ENCODE data around the gene MAGI3.
"Not testable (repeated sequence)": the region's sequence is repeated elsewhere in the genome, so short reads cannot be mapped to it uniquely, and the experiment has no call there.

Gene MAGI3

DNA sequence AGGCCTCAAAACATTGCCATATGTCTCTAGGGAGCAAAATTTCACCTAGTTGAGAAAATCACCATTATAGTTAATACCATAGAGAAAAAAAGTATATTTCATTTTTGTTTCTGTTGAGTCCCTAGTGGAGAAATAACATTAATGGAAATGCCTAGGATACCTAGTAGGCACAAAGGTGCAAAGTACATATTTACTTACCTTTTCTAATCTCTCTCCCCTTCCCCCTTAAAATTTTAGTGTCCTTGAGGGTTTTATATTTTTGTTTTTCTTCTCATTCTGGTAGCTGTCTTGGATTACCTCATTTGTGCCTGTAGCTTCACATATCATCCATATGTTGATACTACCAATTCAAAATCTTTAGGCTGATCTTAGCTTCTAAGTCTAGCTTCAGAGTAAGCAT lies 127.0 kb downstream of the MAGI3 start:
- no peak for DNase-seq (ENCODE audit: low read depth)

DNA sequence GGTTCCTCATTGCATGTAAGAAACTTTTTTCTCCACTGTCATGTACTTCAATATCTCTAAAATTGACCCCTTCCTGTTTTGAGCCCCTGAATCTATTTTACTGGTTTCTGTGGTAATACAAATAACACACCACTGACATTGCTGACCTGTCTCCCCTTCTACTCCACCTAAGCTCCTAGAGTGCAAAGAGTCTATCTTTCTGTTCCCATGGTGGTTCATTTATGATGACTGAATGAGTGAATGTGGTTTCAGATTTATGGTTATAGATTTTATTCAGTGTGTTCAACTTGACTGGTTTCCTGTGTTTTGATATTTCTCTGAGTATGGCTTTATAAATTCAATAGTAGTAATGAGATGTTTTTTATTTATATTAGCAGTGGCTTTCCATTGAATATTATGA lies 127.7 kb downstream of the MAGI3 start:
- DNase-seq (ENCODE audit: low read depth), result no peak

DNA sequence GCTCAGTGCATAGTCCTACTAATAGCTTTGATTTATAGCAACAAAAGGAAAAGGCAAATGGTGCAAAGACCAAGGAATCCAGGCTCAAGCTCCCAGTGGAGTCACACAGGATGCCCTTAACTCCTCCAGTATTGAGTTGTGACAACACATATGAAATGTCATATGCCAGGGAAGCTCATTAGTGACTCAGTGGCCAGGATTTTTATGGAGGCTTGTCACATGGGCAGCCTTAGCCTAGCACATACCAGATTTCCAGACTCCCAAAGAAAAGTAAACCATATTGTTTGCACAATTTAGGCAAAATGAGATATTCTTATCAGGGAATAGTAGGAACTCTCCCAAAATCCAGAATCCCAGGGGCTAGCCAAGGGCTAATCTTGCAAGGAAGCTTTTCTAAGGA lies 129.2 kb downstream of the MAGI3 start:
- peak; percentile 79 for DNase-seq (ENCODE audit: low read depth)

DNA sequence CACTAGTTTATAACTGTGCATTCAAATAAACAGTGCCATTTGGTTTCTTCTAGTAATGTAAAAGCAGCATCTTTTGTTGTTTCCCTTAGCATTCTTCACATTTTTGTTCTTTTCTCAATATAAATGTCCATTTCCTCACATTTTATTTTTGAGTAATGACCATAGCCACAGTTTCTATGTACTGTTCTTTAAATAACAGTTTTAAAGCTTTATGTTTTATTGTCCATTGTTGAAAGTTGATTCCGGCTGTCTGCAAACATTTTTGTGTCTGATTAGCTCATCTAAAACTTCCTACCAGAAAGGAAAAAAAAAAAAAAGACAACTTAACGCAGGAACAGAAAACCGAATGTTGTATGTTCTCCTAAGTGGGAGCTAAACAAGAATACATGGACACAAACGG lies 139.7 kb downstream of the MAGI3 start:
- DNase-seq (ENCODE audit: low read depth), result peak; percentile 57

DNA sequence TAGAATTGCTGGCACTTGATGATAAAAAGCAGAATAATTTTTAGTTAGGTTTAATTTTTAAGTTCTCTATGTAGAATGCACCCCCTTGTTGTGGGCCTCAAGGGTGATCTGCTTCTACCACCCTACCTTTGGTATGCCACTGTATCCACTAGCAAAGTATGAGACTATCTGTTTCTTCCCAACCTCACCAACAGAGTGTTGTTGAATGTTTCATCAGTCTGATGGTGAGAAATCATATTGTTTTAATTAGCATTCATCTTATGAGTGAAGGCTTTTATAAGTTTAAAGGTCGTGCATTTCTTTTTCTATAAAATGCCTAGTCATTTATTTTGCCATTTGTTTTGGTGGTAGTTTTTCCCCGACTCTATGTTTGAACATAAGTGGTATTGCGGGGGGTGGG lies 141.0 kb downstream of the MAGI3 start:
- DNase-seq (ENCODE audit: low read depth), result peak; percentile 32

DNA sequence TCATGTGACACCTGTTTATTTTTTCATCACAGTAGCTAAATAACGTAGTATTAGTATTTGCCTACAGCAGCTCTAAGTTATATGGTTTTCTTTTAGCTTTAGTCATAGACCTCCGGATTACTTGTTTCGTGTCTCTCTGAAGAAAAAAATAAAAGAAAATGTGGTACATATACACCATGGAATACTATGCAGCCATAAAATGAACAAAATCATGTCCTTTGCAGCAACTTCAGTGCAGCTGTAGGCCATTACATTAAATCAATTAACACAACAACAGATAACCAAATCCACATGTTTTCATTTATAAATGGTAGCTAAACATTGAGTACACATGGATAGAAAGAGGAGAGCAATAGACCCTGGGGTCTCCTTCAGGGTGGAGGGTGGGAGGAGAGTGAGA lies 142.7 kb downstream of the MAGI3 start:
- DNase-seq (ENCODE audit: low read depth), result no peak

DNA sequence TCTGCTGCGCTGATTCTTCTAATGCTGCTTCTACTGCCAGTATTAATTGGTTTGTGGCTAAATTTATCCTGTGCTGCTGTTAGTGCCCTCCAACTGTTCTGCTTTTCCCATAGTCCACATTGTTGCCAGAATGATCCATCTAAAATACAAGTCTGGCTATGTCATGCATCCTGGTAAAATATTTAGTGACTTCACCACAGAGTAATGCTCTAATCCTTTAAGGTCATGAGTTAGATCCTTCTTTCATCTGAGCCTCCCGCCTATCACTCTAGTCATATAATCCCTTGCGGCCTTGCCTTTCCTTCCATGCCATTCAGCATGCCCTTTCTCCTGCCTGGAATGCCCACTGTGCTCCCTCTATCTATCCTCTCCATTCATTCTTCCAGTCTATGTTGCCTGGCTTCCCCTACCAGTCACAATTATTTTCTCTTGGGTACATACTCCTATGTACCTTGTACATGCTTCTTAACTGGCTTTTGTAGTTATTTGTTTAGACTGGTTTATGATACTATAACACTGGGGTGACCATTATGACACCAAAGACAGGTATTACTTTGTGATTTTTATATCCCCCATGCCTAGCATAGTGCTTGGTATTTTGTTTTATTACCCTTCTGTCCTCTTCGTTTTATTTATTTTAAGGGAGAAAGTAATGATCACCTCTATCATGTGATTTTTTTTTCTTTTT lies 144.0 kb downstream of the MAGI3 start:
- peak; percentile 92 for DNase-seq (ENCODE audit: low read depth)

DNA sequence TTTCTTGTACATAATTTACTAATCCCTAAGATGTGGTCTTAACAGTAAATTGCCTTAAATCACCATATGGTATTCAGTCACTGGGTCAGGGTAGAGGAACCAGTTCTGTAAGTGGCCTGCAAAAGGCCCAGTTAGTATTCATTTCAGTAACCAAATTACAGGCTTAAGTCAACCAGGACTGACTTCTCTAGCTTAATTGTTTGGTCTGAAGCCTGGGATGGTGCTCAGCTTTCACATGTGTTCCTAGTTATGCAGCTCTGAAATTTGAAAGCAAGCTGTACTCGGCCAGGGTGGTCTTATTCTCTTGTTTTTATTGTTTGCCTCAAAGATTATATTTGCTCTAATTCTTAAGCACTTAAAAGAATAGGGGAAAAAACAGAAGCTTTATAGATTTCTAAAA lies 144.6 kb downstream of the MAGI3 start:
- DNase-seq (ENCODE audit: low read depth), result peak; percentile 49

DNA sequence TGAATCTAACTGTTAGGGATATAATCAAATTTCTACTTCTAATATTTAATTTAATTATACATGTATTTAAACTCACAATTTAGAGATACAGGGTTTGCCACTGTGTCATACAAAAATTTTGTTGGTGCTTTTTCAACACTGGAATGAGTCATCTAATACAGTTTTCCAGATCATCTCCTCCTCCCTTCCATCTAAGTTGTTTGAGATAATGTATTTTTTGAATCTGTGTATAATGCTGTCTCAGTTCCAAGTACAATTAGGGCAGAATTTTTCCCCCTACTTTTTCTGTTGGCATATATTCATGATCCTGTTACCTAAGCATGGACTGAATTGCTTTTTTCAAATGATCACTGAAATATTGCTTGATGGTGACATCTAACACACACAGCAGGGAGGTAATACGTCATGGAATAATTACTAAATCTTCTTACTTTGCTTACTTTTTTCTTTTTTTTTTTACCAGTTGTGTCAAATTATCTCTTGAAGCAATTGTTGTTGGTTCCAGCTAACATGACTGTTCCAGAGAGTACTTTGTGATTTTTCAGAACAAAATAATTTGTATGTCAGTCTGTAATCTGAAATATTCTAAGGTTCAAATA lies 146.0 kb downstream of the MAGI3 start:
- peak; percentile 54 for DNase-seq (ENCODE audit: low read depth)

DNA sequence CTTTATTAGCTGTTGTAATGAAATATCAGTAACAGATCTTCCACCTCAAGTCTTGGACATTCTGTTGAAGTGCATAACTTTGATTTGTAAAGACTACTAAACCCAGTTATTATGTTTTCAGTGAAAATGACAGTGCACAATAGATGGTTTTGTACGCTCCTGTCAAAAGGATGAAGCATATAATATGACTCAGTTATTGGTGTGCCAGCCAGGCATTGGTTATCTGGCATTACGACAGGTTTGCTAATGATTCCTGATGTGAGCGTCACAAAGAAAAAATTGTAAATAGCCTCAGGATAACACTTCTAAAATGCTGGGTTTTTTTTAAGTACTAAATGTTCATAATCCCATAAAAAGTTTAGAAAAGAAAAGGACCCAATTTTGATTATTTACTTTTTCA lies 147.9 kb downstream of the MAGI3 start:
- peak; percentile 69 for DNase-seq (ENCODE audit: low read depth)

DNA sequence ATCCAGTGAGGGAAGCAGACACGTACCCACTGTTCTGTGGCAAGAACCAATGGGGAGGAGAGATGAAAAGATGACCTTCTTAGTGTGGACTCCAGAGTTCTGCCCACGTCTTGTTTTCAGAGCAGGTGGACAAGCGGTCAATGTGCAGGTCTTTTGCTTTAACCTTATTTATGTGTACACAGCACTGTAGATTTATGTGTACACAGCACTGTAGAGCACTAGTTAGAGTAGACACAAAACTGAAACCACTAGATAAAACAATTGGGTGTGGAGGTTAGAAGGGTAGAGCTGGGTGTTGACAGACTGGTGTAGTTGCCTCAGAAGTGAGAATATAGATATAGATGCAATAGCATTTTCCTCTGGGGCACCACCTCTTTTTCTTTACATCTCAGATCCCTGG lies 150.0 kb downstream of the MAGI3 start:
- DNase-seq (ENCODE audit: low read depth), result no peak

DNA sequence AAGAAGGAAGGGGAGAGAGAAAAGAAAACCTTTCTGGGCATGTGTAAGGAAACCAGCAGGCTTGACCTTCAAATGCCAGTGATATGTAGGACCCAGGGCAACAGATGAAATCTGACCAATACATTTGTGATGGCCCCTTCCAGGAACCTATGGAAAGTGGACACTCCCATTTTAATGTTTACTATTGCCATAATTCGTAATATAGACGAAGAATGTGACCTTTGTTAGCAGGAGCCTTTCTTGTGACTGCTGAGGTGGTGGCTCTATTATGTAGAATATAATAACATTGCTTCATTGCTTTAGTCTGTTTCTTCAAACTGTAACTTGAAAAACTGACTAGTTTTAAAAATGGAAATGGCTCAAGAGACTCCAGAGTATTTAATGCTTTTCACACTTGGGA lies 150.8 kb downstream of the MAGI3 start:
- DNase-seq (ENCODE audit: low read depth), result no peak

DNA sequence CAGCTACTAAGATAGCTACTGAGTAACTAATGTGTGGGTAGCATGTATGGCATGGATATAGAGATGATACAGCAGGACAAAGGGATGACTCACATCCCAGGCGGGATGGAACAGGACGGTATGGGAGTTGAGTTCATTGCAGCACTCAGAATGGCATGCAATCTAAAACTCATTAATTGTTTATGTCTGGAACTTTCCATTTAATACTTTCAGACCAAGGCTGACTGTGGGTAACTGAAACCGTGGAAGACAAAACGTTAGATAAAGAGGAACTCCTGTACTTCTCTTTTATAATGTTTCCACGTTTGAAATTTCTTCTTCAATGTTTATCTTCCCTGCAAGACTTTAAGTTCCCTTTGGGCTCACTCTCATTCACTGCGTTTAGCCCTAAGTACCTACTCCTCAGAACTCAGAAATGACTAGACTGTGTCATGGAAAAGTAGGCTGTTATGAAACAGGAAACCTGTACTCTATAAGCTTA lies 151.9 kb downstream of the MAGI3 start:
- peak; percentile 92 for DNase-seq (ENCODE audit: low read depth)

DNA sequence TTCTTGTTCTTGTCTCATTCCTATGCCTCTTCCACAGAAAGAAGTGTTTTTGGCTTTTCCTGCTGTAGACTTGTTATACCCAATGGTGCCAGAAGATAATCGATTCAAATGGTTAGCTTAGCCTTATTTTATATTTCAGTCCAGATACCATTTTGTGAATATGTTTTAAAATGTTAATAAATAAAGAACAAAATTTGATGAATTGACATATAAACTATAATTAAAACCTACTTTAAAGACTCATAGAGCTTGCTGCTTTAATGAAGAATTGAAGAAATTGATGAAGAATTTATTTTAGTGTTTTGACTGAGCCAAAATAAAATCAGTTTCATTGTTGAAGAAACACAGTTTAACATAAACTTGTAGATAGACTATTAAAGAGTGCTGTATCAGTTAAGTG lies 152.8 kb downstream of the MAGI3 start:
- DNase-seq (ENCODE audit: low read depth), result no peak

DNA sequence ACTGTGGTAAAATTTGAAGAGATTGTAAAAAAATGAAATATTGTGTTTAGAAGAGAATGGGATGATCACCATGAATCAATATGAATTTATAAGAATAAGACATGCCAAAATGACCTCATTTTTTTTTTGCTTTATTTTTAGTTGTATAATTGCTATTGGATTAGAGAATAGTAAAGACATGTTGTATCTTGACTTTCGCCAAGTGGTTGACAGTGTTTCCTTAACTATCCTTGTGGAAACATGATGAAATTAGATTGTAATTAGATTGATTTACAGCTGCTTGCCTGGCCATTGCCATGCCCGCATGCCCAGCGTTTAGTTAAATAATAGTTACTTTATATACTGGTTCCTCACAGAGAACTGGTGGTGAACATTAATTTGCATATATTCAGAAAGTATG lies 154.9 kb downstream of the MAGI3 start:
- no peak for DNase-seq (ENCODE audit: low read depth)

DNA sequence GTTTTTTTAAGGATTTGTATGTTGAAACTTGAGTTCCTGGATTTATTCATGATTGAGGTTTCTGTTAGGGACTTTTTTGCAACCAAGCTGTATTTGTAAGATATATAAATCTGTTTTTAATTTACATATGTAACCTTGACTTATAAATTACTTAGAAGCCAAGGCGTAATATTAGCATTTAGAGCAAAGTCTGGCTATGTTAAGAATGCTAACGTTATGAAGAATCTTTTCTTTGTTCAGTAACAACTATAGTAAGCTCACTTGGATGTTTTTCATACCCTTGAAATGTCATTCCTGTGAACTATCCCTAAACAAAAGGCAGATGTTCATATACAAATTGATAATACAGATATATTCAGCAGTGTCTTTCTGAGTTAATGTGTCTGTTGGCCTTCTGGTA lies 155.3 kb downstream of the MAGI3 start:
- no peak for DNase-seq (ENCODE audit: low read depth)

DNA sequence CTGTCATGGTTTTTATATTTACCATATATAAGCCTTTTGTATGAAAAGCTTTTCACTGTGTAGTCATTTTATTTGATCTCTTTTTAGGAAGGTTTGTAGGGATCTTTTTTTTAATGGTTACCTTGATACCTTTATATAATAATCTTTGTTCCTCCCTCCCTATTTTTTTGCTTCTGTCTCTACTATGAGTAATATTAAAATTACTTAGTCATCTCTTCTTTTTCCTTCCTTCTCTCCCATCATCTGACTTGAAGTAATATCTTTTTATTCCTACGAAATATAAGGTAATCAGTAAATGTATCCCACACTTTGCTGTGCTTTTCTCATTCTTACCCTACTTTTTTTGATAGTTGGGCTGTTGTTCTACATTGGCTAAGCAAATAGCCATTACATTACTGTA lies 161.4 kb downstream of the MAGI3 start:
- no peak for DNase-seq (ENCODE audit: low read depth)

DNA sequence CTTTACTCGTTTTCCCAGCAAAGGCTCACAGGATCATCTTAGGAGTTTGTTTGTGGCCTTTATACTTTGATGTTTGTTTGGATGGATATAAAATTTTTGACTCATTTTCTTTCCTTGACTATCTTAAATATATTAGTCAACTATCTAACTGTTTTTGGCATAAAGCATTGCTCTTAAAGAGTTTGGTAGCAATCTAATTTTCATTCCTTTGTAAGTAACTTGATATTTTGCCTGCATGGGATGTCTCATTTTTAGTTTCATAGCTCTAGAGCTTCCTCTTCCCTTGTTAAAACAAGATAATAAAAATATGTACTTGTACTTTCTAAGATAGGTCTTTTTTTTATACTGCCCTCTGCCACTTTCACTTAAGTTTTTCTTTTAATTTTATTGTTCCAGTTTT lies 161.9 kb downstream of the MAGI3 start:
- DNase-seq (ENCODE audit: low read depth), result peak; percentile 44

DNA sequence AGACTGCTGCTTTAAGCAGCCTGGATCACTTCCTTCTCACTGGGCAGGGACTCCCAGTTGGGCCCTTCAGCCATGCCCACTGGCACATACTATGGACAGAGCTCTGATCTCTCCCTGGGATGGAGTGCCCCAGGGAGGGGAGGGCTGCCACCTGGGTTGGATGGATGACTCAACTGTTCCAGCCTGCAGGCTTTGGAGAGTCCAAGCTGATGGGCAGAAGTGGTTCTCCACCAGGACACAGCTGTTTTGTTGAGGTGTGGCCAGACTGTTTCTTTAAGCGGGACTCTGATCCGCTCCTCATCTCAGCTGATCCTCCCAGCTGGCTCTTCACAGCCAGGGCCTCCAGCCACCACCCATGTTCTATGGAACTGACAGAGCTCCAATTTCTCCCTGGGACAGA lies 166.9 kb downstream of the MAGI3 start:
- DNase-seq (ENCODE audit: low read depth), result no peak

DNA sequence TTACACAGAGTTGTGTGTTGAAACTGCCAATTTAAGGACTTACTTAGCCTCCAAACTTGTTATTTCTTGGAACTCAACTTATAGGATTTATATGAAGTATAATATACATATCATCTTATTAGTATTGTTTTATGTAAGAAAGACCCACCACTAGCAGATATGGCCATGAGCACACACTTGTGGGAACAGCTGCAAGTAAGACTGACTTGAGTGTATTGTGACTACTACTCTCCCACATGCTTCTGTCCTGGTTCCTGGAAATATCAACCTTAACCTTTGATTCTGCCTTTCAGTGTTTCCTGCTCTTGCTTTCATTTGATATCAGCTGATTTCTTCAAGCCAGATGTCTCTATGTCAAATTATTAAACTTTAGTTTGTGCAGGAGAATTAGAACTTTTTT lies 175.3 kb downstream of the MAGI3 start:
- no peak for DNase-seq (ENCODE audit: low read depth)

DNA sequence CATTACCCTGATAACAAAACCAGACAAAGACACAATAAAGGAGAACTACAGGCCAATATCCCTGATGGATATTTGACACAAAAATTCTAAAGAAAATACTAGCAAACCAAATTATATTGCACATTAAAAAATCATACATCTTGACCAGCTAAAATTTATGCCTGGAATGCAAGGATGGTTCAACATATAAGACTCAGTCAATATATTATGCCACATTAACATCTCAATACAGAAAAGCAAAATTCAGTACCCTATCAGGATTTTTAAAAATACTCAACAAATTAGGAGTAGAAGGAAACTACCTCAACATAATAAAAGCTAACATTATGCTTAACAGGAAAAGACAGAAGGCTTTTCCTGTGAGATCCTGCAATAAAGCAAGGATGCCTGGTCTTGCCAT lies 177.1 kb downstream of the MAGI3 start:
- DNase-seq (ENCODE audit: low read depth), result no peak

DNA sequence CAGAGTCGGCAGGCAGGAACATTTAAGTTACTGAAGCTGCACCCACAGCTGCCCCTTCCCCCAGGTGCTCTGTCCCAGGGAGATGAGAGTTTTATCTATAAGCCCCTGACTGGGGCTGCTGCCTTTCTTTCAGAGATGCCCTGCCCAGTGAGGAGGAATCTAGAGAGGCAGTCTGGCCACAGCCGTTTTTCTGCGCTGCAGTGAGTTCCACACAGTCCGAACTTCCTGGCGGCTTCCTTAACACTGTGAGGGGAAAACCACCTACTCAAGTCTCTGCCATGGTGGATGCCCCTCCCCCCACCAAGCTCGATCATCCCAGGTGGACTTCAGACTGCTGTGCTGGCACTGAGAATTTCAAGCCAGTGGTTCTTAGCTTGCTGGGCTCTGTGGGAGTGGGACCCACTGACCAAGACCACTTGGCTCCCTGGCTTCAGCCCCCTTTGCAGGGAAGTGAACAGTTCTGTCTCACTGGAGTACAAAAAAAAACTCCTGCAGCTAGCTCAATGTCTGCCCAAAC lies 185.5 kb downstream of the MAGI3 start:
- DNase-seq (ENCODE audit: low read depth), result not testable (repeated sequence)

DNA sequence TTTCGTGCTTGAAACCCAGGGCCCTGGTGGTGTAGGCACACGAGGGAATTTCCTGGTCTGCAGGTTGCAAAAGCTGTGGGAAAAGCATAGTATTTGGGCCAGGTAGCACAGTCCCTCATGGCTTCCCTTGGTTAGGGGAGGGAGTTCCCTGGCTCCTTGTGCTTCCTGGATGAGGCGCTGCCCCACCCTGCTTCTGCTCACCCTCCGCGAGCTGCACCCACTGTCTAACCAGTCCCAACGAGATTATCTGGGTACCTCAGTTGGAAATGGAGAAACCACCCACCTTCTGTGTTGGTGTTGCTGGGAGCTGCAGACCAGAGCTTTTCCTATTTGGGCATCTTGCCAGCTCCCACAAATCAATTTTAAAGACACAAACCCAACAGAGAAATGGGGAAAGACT lies 186.0 kb downstream of the MAGI3 start:
- no peak for DNase-seq (ENCODE audit: low read depth)
